PC-9 (cell line): ENCODE data around the gene HPCA.

Experiments used
- CTCF ChIP-seq: fragments of 200-600 bp; sonication (generic); conservative IDR thresholded peaks from 2 replicates; pipeline ENCODE4 v1.6.1; 2017; ENCODE audit warnings: mixed run types, antibody characterized with exemption, mild to moderate bottlenecking, moderate library complexity
- EZH2 ChIP-seq: fragments of 200-600 bp; sonication (generic); IDR thresholded peaks from 2 replicates; pipeline ENCODE4 v1.8.0; 2017; ENCODE audit warnings: antibody characterized with exemption, low read depth

GRCh38 chr1:32886828-32887414 is 630 bp downstream of the HPCA start:
- no peak; the same call in 1 of the 2 replicates for TF ChIP-seq CTCF
- no peak for TF ChIP-seq EZH2
